HCT116 (cell line): ENCODE measurements around the gene IL15RA.

ENCODE experiments used
- CEBPB ChIP-seq: IDR thresholded peaks from 2 replicates; pipeline ENCODE4 v1.6.1; 2012; ENCODE audit warnings: low read depth
- EZH2 ChIP-seq: fragments of 200-600 bp; sonication (generic); IDR thresholded peaks from 2 replicates; pipeline ENCODE4 v1.6.1; 2017; ENCODE audit warnings: antibody characterized with exemption, mixed run types
- EZH2phosphoT487 ChIP-seq: fragments of 200-600 bp; IDR thresholded peaks from 2 replicates; pipeline ENCODE4 v1.6.1; 2018; ENCODE audit warnings: antibody characterized with exemption, borderline replicate concordance
- JUND ChIP-seq: IDR thresholded peaks from 2 replicates; pipeline ENCODE4 v1.6.1; 2012
- POLR2A ChIP-seq: IDR thresholded peaks from 2 replicates; pipeline ENCODE4 v1.7.0; 2011; ENCODE audit warnings: borderline replicate concordance; ENCODE audit not compliant: insufficient read depth, insufficient read length; ENCODE audit errors: extremely low read depth
- POLR2AphosphoS5 ChIP-seq: IDR thresholded peaks from 2 replicates; pipeline ENCODE4 v1.6.1; 2011; ENCODE audit warnings: mild to moderate bottlenecking, low read depth, low read length, moderate library complexity
- SRF ChIP-seq: IDR thresholded peaks from 2 replicates; pipeline ENCODE4 v1.6.1; 2012; ENCODE audit warnings: low read depth
- YY1 ChIP-seq: IDR thresholded peaks from 2 replicates; pipeline ENCODE4 v1.6.1; 2011; ENCODE audit warnings: low read length, low read depth, moderate library complexity, mild to moderate bottlenecking; ENCODE audit not compliant: insufficient replicate concordance; ENCODE audit errors: extremely low read depth
- ZFX ChIP-seq: fragments of 450-650 bp; IDR thresholded peaks from 2 replicates; pipeline ENCODE4 v1.6.1; 2017
- TF ChIP-seq, protein P1 (sequence below), 3 experiments: fragments of 200-600 bp in 1 of 3; sonication (generic) in 1 of 3; IDR thresholded peaks in 2 of 3; conservative IDR thresholded peaks in 1 of 3; 2 replicates each; pipeline ENCODE4 v1.5.1; 2012 to 2017; ENCODE audit warnings: low read depth in 2 of 3, low read length in 2 of 3, antibody characterized with exemption in 1 of 3, borderline replicate concordance in 1 of 3, control low read depth in 1 of 3, mild to moderate bottlenecking in 1 of 3, mixed read lengths in 1 of 3, mixed run types in 1 of 3, moderate library complexity in 1 of 3; ENCODE audit not compliant: insufficient read depth in 1 of 3

DNA sequence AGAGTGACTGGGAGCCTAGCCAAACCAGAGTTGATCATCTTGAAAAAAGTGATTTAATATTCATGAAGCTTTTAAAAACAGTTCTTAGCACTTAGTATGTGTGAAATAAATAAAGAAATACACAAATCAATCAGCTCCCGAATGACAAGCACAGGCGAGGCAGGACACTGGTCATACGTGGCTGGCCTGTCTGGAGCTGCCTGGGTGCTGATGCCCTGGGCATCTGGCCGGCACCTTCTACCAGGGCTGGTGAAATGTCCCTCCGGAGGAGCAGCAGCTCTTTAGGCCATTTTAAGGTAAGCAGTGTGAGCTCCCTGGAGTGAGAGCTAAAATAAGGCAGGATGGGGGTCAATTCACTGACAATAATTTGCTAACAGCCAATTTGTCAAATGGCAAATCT is 23.7 kb downstream of the IL15RA start:
- TF ChIP-seq, protein P1, sequence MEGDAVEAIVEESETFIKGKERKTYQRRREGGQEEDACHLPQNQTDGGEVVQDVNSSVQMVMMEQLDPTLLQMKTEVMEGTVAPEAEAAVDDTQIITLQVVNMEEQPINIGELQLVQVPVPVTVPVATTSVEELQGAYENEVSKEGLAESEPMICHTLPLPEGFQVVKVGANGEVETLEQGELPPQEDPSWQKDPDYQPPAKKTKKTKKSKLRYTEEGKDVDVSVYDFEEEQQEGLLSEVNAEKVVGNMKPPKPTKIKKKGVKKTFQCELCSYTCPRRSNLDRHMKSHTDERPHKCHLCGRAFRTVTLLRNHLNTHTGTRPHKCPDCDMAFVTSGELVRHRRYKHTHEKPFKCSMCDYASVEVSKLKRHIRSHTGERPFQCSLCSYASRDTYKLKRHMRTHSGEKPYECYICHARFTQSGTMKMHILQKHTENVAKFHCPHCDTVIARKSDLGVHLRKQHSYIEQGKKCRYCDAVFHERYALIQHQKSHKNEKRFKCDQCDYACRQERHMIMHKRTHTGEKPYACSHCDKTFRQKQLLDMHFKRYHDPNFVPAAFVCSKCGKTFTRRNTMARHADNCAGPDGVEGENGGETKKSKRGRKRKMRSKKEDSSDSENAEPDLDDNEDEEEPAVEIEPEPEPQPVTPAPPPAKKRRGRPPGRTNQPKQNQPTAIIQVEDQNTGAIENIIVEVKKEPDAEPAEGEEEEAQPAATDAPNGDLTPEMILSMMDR (IDR thresholded peaks at IDR 0.05 in 2 of 3, conservative IDR thresholded peaks at IDR 0.05 in 1 of 3; ENCODE audit: borderline replicate concordance in 1 of 3, insufficient read depth in 1 of 3, low read depth in 2 of 3, low read length in 2 of 3): no peak
- TF ChIP-seq YY1 (no peak), POLR2AphosphoS5 (no peak), SRF (no peak), EZH2 (no peak), POLR2A (no peak), JUND (no peak), CEBPB (no peak), ZFX (no peak), EZH2phosphoT487 (no peak)
